Activated CD4-positive, CD25-positive, alpha-beta regulatory T cell treated with anti-CD3 and anti-CD28 coated beads, Interleukin-2, amount 50 U/mL, for 72 hours (primary cell): ENCODE data around the gene MCOLN1.

Experiments used
- DNase-seq: peaks from one replicate; pipeline ENCODE4 v3.0.0; 2021

Gene MCOLN1

DNA sequence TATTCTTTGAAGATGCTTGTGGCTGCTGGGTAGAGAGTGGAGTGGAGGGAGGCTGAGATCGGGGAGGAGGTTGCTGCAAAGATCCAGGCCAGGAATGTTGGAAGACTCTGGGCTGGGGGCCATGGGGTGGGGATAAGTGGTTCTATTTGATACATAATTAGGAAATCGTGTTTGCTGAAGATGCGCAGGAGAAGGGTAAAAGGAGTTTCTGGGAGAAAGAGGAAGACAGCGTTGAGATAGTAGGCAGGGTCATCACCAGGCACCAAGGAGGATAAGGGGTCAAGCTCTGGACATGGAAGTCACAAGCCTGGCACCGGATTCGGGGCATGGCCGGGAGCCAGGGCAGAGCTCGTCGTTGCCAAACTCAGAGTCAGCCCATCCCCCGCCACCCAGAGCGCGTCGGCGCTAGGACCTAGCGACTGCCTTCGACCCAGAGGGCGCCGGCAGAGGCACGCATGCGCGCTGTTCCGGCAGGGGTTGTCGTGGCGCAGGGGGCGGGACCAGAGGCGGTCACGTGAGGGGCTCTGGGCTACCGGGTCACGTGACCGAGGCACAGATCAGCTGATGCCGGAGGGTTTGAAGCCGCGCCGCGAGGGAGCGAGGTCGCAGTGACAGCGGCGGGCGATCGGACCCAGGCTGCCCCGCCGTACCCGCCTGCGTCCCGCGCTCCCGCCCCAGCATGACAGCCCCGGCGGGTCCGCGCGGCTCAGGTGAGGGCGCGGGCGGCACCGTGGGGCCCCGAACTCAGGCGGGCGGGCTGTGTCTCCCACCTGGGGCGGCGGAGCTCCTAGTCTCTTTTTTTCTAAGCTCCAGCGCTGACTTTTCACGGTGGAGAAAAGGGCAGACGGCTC is at the start of gene MCOLN1:
Gene MCOLN1 (plus strand): TSS at position 553 of the 851 bp plus-strand sequence. CDS start 127 bp downstream, at position 680.
- DNase-seq, result peak; percentile 100

DNA sequence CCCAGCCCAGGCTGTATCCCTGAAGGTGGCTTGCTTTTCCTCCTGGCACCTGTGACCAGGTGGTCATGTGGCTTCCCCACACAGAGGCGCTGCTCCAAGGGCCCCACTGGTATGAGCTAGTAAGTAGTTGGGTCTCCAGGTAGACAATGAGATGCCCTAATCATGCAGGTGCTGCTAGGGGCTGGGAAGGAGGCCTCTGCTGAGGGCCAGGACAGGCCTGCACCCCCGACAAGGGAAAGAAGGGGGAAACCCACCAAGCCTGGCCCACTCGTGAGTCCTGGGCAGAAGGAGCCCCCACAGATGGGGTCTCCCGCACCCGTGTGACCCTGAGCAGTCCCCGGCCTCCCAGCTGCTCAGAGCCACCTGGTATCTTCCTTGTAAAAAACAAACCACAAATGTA is 46.8 kb upstream of the MCOLN1 start:
- DNase-seq, result no peak

- no peak for DNase-seq
Observed at GRCh38 chr19:7476241-7476640, 46.2 kb upstream of the MCOLN1 start.

- no peak for DNase-seq
Observed at GRCh38 chr19:7476777-7477494, 45.5 kb upstream of the MCOLN1 start.

DNA sequence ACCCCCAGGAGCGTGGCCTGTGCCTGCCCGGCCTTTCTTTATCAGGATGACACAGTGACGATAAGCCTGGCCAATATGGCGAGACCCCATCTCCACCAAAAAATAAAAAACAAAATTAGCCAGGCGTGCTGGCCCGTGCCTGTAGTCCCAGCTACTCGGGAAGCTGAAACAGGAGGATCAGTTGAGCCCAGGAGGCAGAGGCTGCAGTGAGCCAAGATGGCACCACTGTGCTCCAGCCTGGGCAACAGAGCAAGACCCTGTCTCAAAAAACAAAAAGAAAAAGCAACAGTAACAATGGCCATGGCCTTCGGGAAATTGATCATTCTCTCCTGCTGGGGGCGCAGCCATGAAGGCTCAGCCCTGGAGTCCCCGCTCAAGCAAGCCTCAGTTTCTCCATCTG is 44.7 kb upstream of the MCOLN1 start:
- DNase-seq, result no peak

GRCh38 chr19:7478173-7478842 is 44.1 kb upstream of the MCOLN1 start:
- DNase-seq, result no peak

GRCh38 chr19:7478843-7479227 is 43.6 kb upstream of the MCOLN1 start:
- no peak for DNase-seq

DNA sequence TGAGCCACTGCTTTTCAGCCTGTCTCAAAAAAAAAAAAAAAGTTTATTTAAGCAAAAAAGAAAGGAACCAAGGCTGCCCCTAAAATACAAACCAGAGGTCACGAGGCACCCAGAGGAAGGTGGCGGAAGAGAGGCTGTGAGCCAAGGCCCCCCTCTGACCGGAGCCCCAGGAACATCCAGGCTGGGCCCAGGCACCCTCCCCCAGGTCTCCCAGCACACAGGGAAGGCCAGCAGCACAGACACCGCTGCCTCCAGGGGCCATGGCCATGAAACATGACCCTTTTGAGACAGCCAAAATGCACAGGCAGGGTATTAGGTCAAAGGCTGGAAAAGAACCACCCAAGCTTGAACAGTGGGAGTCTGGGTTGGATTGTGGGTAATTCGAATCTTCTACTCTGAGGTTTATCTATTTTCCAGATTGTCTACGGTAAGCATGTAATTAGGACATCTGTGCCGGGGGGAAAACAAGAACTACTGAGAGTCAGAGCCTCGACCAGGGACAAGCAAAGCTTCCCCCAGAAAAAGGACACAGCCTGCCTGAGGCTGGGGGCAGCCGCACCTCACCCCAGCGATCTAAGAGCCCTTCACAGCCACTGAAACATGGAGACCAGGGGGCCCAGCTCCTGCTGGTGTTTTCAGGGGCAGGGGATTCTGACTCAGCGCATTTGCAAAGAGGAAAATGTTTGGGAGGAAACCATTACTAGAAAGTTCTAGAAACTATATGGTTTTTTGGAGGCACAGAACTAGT is 42.0 kb upstream of the MCOLN1 start:
- no peak for DNase-seq

GRCh38 chr19:7480970-7481255 is 41.5 kb upstream of the MCOLN1 start:
- DNase-seq, result no peak

DNA sequence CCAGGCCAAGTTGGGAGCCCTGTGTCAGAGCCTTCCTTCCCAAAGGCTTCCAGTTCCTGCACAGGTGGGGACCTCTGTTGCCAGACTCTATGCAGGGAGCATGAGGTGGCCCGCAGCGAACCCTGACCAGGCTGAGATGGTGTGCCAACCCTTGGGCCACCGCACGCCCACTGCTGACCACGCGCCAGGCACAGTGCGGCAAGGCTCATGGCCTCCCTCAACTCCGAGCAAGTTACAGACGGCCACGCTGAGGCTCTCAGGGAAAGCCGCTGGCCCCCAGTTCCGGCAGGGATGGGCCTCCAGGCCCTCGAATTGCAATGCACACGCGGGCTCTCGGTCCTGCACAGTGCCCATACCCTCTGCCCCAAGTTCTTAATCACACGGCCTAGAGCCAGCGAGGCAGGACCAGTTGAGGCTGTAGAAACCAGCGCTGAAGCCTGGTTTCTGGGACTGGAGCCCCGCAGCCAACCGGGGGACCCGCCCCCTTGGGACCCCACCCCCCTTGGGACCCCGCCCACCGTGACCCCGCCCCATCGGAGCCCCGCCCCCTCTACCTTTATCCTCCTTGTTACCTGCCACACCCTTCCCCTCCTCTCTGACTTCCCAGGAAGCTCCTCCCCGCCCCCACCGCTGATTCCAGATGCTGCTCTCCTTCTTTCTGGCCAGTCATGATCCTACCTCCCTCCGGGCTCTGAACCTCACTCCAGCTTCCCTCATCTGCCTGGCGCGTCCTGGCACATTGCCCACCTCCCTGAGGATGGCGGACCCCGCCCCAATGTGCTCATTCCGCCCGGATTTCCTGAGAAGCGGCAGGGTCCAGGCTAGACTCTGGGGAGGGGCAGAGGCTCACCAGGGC is 39.6 kb upstream of the MCOLN1 start:
- DNase-seq, result no peak

- no peak for DNase-seq
Observed at GRCh38 chr19:7483720-7484201, 38.7 kb upstream of the MCOLN1 start.

DNA sequence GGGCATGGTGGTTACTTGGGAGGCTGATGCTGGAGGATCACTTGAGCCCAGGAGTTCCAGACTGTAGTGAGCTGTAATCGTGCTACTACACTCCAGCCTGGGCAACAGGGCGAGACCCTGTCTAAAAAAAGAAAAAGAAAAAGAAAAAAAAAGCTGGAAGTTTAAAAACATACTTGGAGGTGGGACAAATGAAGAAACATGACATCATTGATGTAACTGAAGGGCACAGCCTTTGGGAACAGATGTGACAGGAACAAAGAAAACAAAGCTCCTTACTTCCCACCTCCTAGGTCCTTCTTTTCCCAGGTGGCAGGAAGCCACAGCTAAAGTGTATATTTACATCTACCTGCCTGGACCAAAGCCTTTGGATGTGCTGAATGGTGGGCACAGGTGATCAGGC is 35.5 kb upstream of the MCOLN1 start:
- no peak for DNase-seq

- DNase-seq, result peak; percentile 94
Observed at GRCh38 chr19:7488736-7489353, 33.6 kb upstream of the MCOLN1 start, which contains the start of gene PEX11G. Gene PEX11G (minus strand): TSS chr19:7489035. CDS start chr19:7489010, 25 bp downstream.

- no peak for DNase-seq
Observed at GRCh38 chr19:7489609-7490044, 32.8 kb upstream of the MCOLN1 start.

DNA sequence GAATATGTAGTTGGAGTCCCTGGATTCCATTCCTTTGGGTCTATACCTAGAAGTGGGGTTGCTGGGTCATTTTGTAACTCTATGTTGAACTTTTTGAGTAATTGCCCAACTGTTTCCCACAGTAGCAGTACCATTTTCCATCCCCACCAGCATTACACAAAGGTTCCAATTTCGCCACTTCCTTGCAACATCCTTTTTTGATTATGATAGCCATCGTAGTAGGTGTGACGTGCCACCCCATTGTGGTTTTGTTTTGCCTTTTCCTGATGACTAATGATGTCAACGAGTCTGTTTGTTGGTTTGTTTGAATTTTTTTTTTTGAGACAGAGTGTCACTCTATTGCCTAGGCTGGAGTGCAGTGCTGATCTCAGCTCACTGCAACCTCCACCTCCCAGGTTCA is 30.3 kb upstream of the MCOLN1 start:
- DNase-seq, result no peak

GRCh38 chr19:7492558-7492957 is 29.9 kb upstream of the MCOLN1 start:
- DNase-seq, result no peak

DNA sequence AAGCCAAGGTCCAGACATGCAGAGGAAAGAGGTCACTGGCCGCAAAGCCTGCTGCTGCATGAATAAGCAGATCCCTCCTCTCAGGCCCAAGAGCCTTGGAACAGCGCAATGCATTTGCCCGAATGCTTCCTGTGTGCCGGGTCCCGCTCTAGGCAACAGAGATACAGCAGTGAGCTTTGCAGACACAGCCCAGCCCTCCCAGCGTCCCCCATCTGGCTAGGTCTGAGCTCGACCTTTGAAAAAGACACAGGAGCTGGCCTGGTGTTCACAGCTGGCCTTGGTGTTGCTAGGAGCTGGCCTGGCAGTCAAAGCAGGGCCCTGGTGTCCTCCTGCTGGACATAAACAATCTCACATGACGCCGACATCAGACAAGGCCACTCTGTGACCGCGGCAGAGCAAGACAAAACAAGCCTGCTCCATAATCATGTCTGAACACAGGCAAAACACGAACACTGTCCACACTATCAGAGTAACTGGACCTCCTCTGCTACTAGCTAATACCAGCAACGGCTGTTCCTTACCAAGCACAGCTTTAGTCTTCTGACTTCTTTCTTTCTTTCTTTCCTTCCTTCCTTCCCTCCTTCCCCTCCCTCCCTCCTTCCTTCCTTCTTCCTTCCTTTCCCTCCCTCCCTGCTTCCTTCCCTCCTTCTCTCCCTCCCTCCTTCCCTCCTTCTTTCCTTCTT is 27.9 kb upstream of the MCOLN1 start:
- DNase-seq, result no peak

DNA sequence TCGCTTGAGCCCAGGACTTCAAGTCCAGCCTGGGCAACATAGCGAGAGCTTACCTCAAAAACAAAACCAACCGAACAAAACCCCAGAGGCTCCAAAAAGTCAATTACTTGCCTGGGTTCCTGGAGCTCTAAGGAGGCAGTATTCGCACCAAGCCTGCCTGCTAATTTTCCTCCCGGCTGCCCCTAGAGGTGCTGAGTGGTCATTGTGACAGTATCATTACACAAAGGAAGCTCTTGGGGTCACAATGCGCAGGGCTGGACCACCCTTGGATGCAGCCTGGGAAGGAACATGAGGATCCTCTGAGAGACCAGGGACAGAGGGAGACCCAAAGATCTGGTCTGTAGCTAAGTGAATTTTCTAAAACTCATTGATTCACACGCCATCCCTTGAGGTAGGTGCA is 25.1 kb upstream of the MCOLN1 start:
- DNase-seq, result no peak

DNA sequence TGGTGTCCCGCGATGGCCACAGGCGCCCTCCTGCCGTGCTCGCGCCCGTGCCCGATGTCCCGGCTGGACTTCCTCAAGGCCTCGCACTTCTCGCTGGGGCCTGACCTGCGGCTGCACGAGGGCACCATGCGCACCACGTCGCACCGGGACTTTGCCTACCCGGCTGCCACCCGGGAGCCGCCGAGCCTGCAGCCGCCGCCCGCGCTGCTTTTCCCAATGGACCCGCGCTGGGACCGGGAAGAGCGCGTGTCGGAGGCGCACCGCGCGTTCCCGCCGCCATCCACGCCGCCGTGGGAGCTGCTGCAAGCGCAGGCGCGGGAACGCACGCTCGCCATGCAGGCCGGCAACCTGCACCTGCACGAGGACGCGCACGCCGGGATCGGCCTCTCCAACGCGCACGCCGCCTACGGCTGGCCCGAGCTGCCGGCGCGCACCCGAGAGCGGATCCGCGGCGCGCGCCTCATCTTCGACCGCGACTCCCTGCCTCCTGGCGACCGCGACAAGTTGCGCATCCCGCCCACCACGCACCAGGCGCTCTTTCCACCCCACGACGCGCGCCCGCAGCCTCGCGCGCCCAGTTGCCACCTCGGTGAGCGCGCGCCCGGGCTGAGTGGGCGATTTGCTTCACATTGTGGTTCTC is 21.5 kb upstream of the MCOLN1 start:
- DNase-seq, result no peak

DNA sequence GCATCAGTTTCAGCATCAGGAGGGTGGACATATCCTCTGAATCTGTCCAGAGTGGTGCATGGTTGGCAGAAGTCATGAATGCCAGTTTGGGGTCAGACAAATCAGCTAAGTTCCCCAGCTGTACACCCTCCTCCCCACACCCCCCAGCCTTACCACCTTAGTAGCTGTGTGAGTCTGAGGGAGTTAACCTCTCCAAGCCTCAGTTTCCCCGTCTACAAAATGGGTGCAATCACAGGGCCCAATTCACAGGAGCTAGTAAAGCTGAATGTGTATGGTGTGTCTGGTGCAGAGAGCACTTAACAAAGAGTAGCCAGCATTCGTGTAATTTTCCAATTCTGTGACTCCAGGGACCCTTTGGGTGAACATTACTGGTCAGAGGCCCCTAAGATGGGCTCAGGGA is 19.9 kb upstream of the MCOLN1 start:
- DNase-seq, result no peak
